Stomach (tissue), 9 donors: ENCODE measurements around the gene IQCE. TPM values are rescaled to one million over a fixed set of nuclear protein-coding genes. Genes with fewer than 3 reads are reported as not detected.

Experiments used
- DNase-seq, 2 donors: peaks; one replicate each; pipeline versions ENCODE4 v3.0.0 to v3.0.0-alpha.2; 2013 to 2019
- H3K27ac ChIP-seq, 5 donors: fragments of 200-600 bp in 4 of 5; sonication (generic) in 4 of 5; one replicate each; pipeline ENCODE4 v1.5.1; 2013 to 2019; ENCODE audit warnings: mild to moderate bottlenecking in 1 of 5, moderate library complexity in 1 of 5
- H3K27me3 ChIP-seq, 3 donors: fragments of 200-600 bp; sonication (generic); one replicate each; pipeline ENCODE4 v1.5.1; 2017 to 2019; ENCODE audit warnings: mixed run types in 1 of 3
- H3K36me3 ChIP-seq, 4 donors: fragments of 200-600 bp; sonication (generic); 1 replicate in 3 of 4; 2 replicates in 1 of 4; pipeline ENCODE4 v1.5.1; 2016 to 2019
- H3K4me1 ChIP-seq, 4 donors: fragments of 200-600 bp; sonication (generic); one replicate each; pipeline ENCODE4 v1.5.1; 2016 to 2019
- H3K4me3 ChIP-seq, 4 donors: fragments of 200-600 bp; sonication (generic) in 3 of 4; one replicate each; pipeline ENCODE4 v1.5.1; 2016 to 2019; ENCODE audit warnings: mild to moderate bottlenecking in 1 of 4
- H3K9me3 ChIP-seq, 4 donors: fragments of 200-600 bp; sonication (generic); one replicate each; pipeline ENCODE4 v1.5.1; 2016 to 2019
- EP300 ChIP-seq: sonication (generic); formaldehyde crosslinking; IDR thresholded peaks from one replicate; pipeline ENCODE4 v1.6.1; 2017; ENCODE audit warnings: antibody characterized with exemption
- POLR2A ChIP-seq, 4 donors: fragments of 450-650 bp; IDR thresholded peaks; one replicate each; pipeline ENCODE4 v1.6.1; 2016; ENCODE audit warnings: antibody characterized with exemption in 4 of 4, control low read depth in 2 of 4, mild to moderate bottlenecking in 1 of 4, moderate library complexity in 1 of 4
- POLR2AphosphoS5 ChIP-seq, 3 donors: sonication (generic); formaldehyde crosslinking; IDR thresholded peaks; one replicate each; pipeline ENCODE4 v1.6.1; 2016; ENCODE audit warnings: antibody characterized with exemption in 3 of 3
- WGBS, 5 donors: extraction: QIAGEN DNeasy Blood & Tissue Kit in 3 of 5; methylation state at CpG; one replicate each; pipeline versions ENCODE4 v1.1.5 to v1.1.7; 2013 to 2018; 5-methylcytosine and 5-hydroxymethylcytosine counted together
- intact Hi-C: fragments of 100-400 bp; cut with DNase I; formaldehyde crosslinking; loops from one replicate; pipeline ENCODE4 v1.15.1; 2023; ENCODE audit warnings: low total_unique reads
- polyA plus RNA-seq, 3 donors: library from polyadenylated mRNA; stranded (reverse); fragments of 200-250 nt; gene quantifications; one replicate each; pipeline ENCODE4 v1.2.3, GENCODE V29; 2013
- total RNA-seq, 5 donors: library from RNA; depleted of rRNA; stranded (reverse); fragments of >200 nt; gene quantifications; one replicate each; pipeline versions ENCODE4 v1.1.0 to v1.2.3, GENCODE V29; 2014 to 2016
- TF ChIP-seq, protein P1 (sequence below), 7 experiments: fragments of 450-650 bp in 4 of 7; fragments of 200-600 bp in 3 of 7; sonication (generic) in 3 of 7; IDR thresholded peaks; one replicate each; pipeline ENCODE4 v1.5.1; 2016 to 2019; ENCODE audit warnings: antibody characterized with exemption in 7 of 7, control low read depth in 2 of 7, mild to moderate bottlenecking in 1 of 7
- donor health status: healthy with polysubstance abuse.
- donor health status: Bipolar disorder and iron deficiency.
- donor health status: healthy.

IQCE gene
- total and polyA plus RNA-seq, 8 donors: 1.8 to 248 (median 10.9) TPM

DNA sequence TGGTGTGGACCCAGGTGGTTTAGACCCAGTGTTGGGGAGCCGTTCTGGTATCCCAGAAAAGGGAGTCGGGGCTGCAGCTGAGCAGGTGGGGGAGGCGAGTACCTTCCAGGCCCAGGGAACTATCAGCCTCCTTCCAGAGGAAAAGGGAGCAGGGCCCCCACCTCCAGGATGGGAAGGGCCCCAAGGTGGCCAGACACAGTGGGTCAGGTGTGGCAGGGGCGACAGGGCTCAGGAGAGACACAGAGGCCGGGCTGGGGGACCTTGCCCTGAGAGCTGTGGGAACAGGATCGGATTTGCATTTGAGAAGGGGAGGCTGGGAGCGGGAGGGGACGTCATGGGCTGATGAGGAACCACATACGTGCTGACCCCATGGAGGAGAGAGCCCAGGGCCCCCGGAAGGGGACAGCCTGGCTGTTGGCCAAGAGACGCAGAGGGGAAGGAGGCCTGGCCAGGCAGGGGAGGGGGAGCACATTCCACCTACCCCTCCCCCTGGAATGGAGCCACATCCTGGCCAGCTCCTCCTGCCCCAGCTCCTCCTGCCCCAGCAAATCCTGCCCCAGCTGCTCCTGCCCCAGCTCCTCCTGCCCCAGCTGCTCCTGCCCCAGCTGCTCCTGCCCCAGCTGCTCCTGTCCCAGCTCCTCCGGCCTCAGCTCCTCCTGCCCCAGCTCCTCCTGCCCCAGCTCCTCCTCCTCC lies 63.3 kb downstream of the IQCE start:
- 39 to 54% (median 49%) methylated on average over 8 to 12 of the region's 12 CpGs for WGBS, 5 donors

DNA sequence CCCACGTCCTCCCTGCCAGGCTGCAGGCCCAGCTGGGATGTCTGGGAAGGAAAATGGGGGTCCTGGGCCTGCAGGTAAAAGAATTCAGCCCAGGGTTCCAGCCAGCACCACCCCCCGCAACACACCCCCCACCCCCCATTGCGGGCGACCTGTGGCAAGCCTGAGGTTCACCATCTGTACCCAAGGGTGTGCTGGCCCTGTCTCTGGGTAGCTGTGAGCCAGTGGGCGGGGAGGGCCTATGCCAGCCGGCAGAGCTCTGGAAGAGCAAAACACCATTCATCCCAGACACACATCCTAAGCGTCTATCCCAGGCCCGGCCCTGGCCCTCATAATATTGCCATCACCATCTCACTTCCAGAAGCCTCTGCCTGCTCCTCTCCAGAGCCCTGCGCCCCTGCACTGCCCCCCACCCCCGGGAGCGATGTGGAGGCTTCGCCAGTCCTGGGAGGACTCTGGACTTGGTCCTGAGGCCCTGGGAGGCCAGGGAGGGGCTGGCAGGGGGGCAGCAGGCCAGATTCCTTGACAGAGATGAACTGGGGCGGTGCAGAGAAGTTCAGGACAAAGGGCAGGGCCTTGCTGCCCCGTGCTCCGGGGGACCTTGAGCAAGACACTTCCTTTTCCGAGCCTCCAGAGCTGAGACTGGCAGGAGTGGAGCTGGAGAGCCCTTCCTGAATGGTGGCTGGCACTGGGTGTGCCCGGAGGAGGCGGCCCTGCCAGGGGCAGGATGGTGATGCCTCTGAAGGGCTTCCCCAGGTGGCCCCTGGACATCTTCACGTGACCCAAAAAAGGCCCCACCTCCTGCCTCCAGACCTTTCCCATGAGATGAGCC lies 64.3 kb downstream of the IQCE start:
- intact Hi-C loops: no loop called here
- Histone ChIP-seq H3K27me3 (no peaks in the 10 kb centered on the region), H3K4me3 (no peak overlapping the region), H3K27ac (no peak overlapping the region), H3K4me1 (peaks cover 22 to 51% (median 35%) of the 10 kb centered on the region in 4 donors), H3K9me3 (no peaks in the 10 kb centered on the region), H3K36me3 (no peaks in the 10 kb centered on the region)
- WGBS, 5 donors: 52 to 64% (median 55%) methylated on average over 15 to 19 of the region's 19 CpGs
- DNase-seq: no peak
- no peak for TF ChIP-seq POLR2AphosphoS5 (IDR thresholded peaks at IDR 0.05)
- TF ChIP-seq EP300: no peak
- TF ChIP-seq, protein P1, sequence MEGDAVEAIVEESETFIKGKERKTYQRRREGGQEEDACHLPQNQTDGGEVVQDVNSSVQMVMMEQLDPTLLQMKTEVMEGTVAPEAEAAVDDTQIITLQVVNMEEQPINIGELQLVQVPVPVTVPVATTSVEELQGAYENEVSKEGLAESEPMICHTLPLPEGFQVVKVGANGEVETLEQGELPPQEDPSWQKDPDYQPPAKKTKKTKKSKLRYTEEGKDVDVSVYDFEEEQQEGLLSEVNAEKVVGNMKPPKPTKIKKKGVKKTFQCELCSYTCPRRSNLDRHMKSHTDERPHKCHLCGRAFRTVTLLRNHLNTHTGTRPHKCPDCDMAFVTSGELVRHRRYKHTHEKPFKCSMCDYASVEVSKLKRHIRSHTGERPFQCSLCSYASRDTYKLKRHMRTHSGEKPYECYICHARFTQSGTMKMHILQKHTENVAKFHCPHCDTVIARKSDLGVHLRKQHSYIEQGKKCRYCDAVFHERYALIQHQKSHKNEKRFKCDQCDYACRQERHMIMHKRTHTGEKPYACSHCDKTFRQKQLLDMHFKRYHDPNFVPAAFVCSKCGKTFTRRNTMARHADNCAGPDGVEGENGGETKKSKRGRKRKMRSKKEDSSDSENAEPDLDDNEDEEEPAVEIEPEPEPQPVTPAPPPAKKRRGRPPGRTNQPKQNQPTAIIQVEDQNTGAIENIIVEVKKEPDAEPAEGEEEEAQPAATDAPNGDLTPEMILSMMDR (IDR thresholded peaks at IDR 0.05): no peak
- TF ChIP-seq POLR2A (IDR thresholded peaks at IDR 0.05): no peak

More for the DNA sequence above, 63.3 kb downstream of the IQCE start:
- Histone ChIP-seq H3K4me1 (peaks cover 26 to 60% (median 37%) of the 10 kb centered on the region in 4 donors), H3K9me3 (no peaks in the 10 kb centered on the region), H3K36me3 (no peaks in the 10 kb centered on the region), H3K27ac (peak overlapping the region in 1 of 5 donors; percentile 25), H3K27me3 (no peaks in the 10 kb centered on the region), H3K4me3 (no peak overlapping the region)
- DNase-seq: peak in 1 of 2 donors; percentile 96
- TF ChIP-seq POLR2AphosphoS5 (IDR thresholded peaks at IDR 0.05): no peak
- no peak for TF ChIP-seq EP300
- TF ChIP-seq, protein P1 (IDR thresholded peaks at IDR 0.05): no peak
- no peak for TF ChIP-seq POLR2A (IDR thresholded peaks at IDR 0.05)
- intact Hi-C loops: no loop called here

GRCh38 chr7:2623698-2624014 lies 64.9 kb downstream of the IQCE start:
- intact Hi-C loops: no loop called here
- Histone ChIP-seq H3K4me3 (no peak overlapping the region), H3K36me3 (no peaks in the 10 kb centered on the region), H3K27ac (no peak overlapping the region), H3K27me3 (no peaks in the 10 kb centered on the region), H3K9me3 (no peaks in the 10 kb centered on the region), H3K4me1 (peaks cover 16 to 48% (median 36%) of the 10 kb centered on the region in 4 donors)
- 81 to 93% (median 87%) methylated on average over 9 to 10 of the region's 10 CpGs for WGBS, 5 donors
- TF ChIP-seq POLR2AphosphoS5 (IDR thresholded peaks at IDR 0.05): no peak
- no peak for DNase-seq

DNA sequence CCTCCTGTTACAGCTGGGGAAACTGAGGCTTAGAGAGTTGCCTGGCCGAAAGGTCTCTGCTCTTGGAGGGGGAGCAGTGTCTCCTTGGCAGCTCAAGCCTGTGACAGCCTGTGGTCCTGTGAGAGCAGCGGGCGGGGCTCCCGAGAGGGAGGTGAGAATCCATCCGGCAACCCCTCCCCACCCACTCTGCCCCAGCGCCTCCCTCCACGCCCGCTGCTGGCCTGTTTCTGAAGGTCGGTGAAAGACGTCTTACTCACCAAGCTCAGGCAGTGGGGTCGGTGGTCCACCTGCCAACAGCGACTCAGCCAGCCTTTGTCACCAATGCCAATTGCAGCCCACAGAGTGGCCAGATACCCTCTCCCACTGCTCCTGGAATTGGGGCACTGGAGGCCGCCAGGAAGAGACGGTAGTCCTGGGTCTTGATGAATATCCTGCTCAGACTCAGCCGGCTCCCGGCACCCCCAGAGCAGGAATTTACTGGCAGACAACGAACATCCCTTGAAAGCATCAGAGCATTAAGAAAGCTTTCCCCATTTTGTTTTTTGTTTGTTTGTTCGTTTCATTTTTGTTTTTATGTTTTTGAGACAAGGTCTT lies 65.6 kb downstream of the IQCE start:
- no peak for DNase-seq
- intact Hi-C loops: no loop called here
- H3K4me3 ChIP-seq: no peak overlapping the region
- no peaks in the 10 kb centered on the region for H3K36me3 ChIP-seq
- TF ChIP-seq POLR2A (IDR thresholded peaks at IDR 0.05) (no peak), POLR2AphosphoS5 (IDR thresholded peaks at IDR 0.05) (no peak), EP300 (no peak)
- TF ChIP-seq, protein P1 (IDR thresholded peaks at IDR 0.05): no peak
- no peak overlapping the region for H3K27ac ChIP-seq
- 63 to 87% (median 67%) methylated on average over 14 to 18 of the region's 18 CpGs for WGBS, 5 donors
- H3K9me3 ChIP-seq: no peaks in the 10 kb centered on the region
- no peaks in the 10 kb centered on the region for H3K27me3 ChIP-seq
- peaks cover 14 to 41% (median 34%) of the 10 kb centered on the region in 4 donors for H3K4me1 ChIP-seq
